WTC11 (cell line): Measurements from ENCODE around the gene MUC2. TPM values are rescaled to one million over a fixed set of nuclear protein-coding genes. Genes with fewer than 3 reads are reported as not detected.

ENCODE experiments used
- ATAC-seq: fragments of 200-7000 bp; cut with Tn5 transposase; 2 replicates; pipeline ENCODE4 v1.10.0; 2021; ENCODE audit warnings: mild to moderate bottlenecking, moderate library complexity
- CTCF ChIA-PET: fragments of 300-600 bp; sonication (Branson Sonifier 250); formaldehyde crosslinking; loops from one replicate; lab custom pipeline; 2021; ENCODE audit warnings: antibody characterized with exemption; lab: Charles Lee
- POLR2A ChIA-PET: fragments of 350-600 bp; sonication (Branson Sonifier 250); formaldehyde crosslinking; loops from one replicate; lab custom pipeline; 2021; ENCODE audit warnings: antibody characterized with exemption; lab: Charles Lee
- DNase-seq: peaks from one replicate; pipeline ENCODE4 v3.0.0; 2021; ENCODE audit warnings: low spot score
- H3K27ac Mint-ChIP-seq: 2 replicates; pipeline ENCODE4 v1.8.0; 2021; ENCODE audit warnings: mixed read lengths
- H3K27me3 Mint-ChIP-seq: 2 replicates; pipeline ENCODE4 v1.8.0; 2021; ENCODE audit warnings: low read depth, mild to moderate bottlenecking, moderate library complexity, mixed read lengths
- H3K36me3 Mint-ChIP-seq: 2 replicates; pipeline ENCODE4 v1.8.0; 2021; ENCODE audit warnings: mixed read lengths
- H3K4me1 Mint-ChIP-seq: 2 replicates; pipeline ENCODE4 v1.8.0; 2022; ENCODE audit warnings: mixed read lengths
- H3K4me3 Mint-ChIP-seq: 2 replicates; pipeline ENCODE4 v1.8.0; 2021; ENCODE audit warnings: mild to moderate bottlenecking, moderate library complexity, mixed read lengths
- H3K9me3 Mint-ChIP-seq: 2 replicates; pipeline ENCODE4 v1.8.0; 2021; ENCODE audit warnings: mixed read lengths
- CBFB ChIP-seq: sonication (generic); formaldehyde crosslinking; IDR thresholded peaks from 2 replicates; pipeline ENCODE4 v1.8.1; 2022; ENCODE audit warnings: mild to moderate bottlenecking, low read depth, missing genetic modification reagents
- E2F4 ChIP-seq: sonication (generic); formaldehyde crosslinking; IDR thresholded peaks from 2 replicates; pipeline ENCODE4 v1.8.1; 2022; ENCODE audit warnings: low read depth, mild to moderate bottlenecking, moderate library complexity, missing genetic modification reagents, borderline replicate concordance
- EMX1 ChIP-seq: fragments of 250-450 bp; sonication (Bioruptor Pico); IDR thresholded peaks from 2 replicates; pipeline ENCODE4 v1.8.0; 2021; ENCODE audit warnings: mild to moderate bottlenecking
- JAZF1 ChIP-seq: fragments of 250-450 bp; sonication (Bioruptor Pico); IDR thresholded peaks from 2 replicates; pipeline ENCODE4 v1.9.0; 2021; ENCODE audit warnings: moderate library complexity, mild to moderate bottlenecking, inconsistent platforms
- KAT7 ChIP-seq: sonication (generic); formaldehyde crosslinking; IDR thresholded peaks from 2 replicates; pipeline ENCODE4 v1.8.1; 2023; ENCODE audit warnings: missing genetic modification reagents, mild to moderate bottlenecking, borderline replicate concordance
- MLX ChIP-seq: sonication (generic); formaldehyde crosslinking; IDR thresholded peaks from 2 replicates; pipeline ENCODE4 v1.8.1; 2023; ENCODE audit warnings: mild to moderate bottlenecking, missing genetic modification reagents, moderate library complexity
- MXD4 ChIP-seq: fragments of 250-450 bp; sonication (Bioruptor Pico); IDR thresholded peaks from 2 replicates; pipeline ENCODE4 v1.8.0; 2021; ENCODE audit warnings: mild to moderate bottlenecking, moderate library complexity, borderline replicate concordance
- NFE2L1 ChIP-seq: sonication (generic); formaldehyde crosslinking; IDR thresholded peaks from 2 replicates; pipeline ENCODE4 v1.8.1; 2023; ENCODE audit warnings: missing genetic modification reagents
- NR1H2 ChIP-seq: sonication (generic); formaldehyde crosslinking; IDR thresholded peaks from 2 replicates; pipeline ENCODE4 v1.9.0; 2021; ENCODE audit warnings: mild to moderate bottlenecking, moderate library complexity, missing genetic modification reagents
- NR2C2 ChIP-seq: sonication (generic); formaldehyde crosslinking; IDR thresholded peaks from 2 replicates; pipeline ENCODE4 v1.8.0; 2022; ENCODE audit warnings: mild to moderate bottlenecking, missing genetic modification reagents
- NR3C1 ChIP-seq: sonication (generic); formaldehyde crosslinking; conservative IDR thresholded peaks from 2 replicates; pipeline ENCODE4 v1.8.1; 2023; ENCODE audit warnings: low read depth, mild to moderate bottlenecking, missing genetic modification reagents
- OVOL2 ChIP-seq: fragments of 250-450 bp; sonication (Bioruptor Pico); IDR thresholded peaks from 2 replicates; pipeline ENCODE4 v1.9.0; 2021; ENCODE audit warnings: mild to moderate bottlenecking, borderline replicate concordance
- SMAD4 ChIP-seq: sonication (generic); formaldehyde crosslinking; IDR thresholded peaks from 2 replicates; pipeline ENCODE4 v1.8.0; 2022; ENCODE audit warnings: mild to moderate bottlenecking, missing genetic modification reagents
- TCF7 ChIP-seq: sonication (generic); formaldehyde crosslinking; IDR thresholded peaks from 2 replicates; pipeline ENCODE4 v1.8.0; 2022; ENCODE audit warnings: mild to moderate bottlenecking, low read depth, missing genetic modification reagents, moderate library complexity
- USF1 ChIP-seq: sonication (generic); formaldehyde crosslinking; IDR thresholded peaks from 2 replicates; pipeline ENCODE4 v1.8.0; 2022; ENCODE audit warnings: mild to moderate bottlenecking, missing genetic modification reagents
- ZBTB43 ChIP-seq: sonication (generic); formaldehyde crosslinking; IDR thresholded peaks from 2 replicates; pipeline ENCODE4 v1.8.1; 2023; ENCODE audit warnings: mild to moderate bottlenecking, missing genetic modification reagents
- ZNF219 ChIP-seq: sonication (generic); formaldehyde crosslinking; IDR thresholded peaks from 2 replicates; pipeline ENCODE4 v1.8.0; 2023; ENCODE audit warnings: missing genetic modification reagents, mild to moderate bottlenecking, borderline replicate concordance
- ZNF232 ChIP-seq: sonication (generic); formaldehyde crosslinking; IDR thresholded peaks from 2 replicates; pipeline ENCODE4 v1.8.0; 2022; ENCODE audit warnings: mild to moderate bottlenecking, missing genetic modification reagents
- ZNF317 ChIP-seq: sonication (generic); formaldehyde crosslinking; IDR thresholded peaks from 2 replicates; pipeline ENCODE4 v1.8.1; 2023; ENCODE audit warnings: low read depth, mild to moderate bottlenecking, moderate library complexity, missing genetic modification reagents, borderline replicate concordance
- total RNA-seq: library from RNA; stranded (reverse); gene quantifications from 3 replicates; pipeline ENCODE4 v1.2.3, GENCODE V29; 2021
- TF ChIP-seq, protein P1 (sequence below): sonication (generic); formaldehyde crosslinking; IDR thresholded peaks from 2 replicates; pipeline ENCODE4 v1.8.0; 2022; ENCODE audit warnings: mild to moderate bottlenecking, missing genetic modification reagents
- TF ChIP-seq, protein P2 (sequence below): sonication (generic); formaldehyde crosslinking; IDR thresholded peaks from 2 replicates; pipeline ENCODE4 v1.8.0; 2023; ENCODE audit warnings: missing genetic modification reagents, mild to moderate bottlenecking, borderline replicate concordance
- TF ChIP-seq, protein P3 (sequence below): fragments of 250-450 bp; sonication (Bioruptor Pico); conservative IDR thresholded peaks from 2 replicates; pipeline ENCODE4 v1.9.0; 2021; ENCODE audit warnings: mild to moderate bottlenecking

MUC2 gene
- total RNA-seq, 1 experiment from 2014 or later: 0.22 TPM

DNA sequence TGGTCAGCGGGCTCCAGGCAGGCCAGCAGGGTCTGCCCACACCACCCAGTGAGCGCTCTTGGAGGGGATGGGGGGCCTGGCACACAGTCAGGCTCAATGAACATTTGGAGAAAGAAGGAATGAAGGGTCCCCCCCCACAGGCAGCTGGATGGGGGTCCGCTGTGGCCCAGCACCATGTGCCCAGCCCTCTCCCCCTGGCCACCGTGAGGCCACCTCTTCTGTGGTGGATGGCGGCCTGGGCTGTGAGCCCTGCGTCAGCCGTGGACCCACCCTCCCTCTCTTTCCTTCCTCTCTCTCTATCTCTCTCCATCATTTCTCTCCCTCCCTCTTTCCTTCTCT is 48.0 kb downstream of the MUC2 start:
- Mint-ChIP-seq H3K4me3 (no peak overlapping the region), H3K36me3 (no peaks in the 10 kb centered on the region), H3K4me1 (no peaks in the 10 kb centered on the region), H3K9me3 (peaks cover 16% of the 10 kb centered on the region), H3K27ac (no peak overlapping the region), H3K27me3 (peaks cover 5% of the 10 kb centered on the region)
- ChIA-PET CTCF (no interaction called here), POLR2A (no interaction called here)
- no peak for DNase-seq
- TF ChIP-seq CBFB (CRISPR knock-in tag): no peak
- TF ChIP-seq NFE2L1 (CRISPR knock-in tag): no peak
- no peak for TF ChIP-seq NR1H2 (CRISPR knock-in tag)
- TF ChIP-seq, protein P1, sequence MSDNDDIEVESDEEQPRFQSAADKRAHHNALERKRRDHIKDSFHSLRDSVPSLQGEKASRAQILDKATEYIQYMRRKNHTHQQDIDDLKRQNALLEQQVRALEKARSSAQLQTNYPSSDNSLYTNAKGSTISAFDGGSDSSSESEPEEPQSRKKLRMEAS: no peak
- no peak for ATAC-seq

DNA sequence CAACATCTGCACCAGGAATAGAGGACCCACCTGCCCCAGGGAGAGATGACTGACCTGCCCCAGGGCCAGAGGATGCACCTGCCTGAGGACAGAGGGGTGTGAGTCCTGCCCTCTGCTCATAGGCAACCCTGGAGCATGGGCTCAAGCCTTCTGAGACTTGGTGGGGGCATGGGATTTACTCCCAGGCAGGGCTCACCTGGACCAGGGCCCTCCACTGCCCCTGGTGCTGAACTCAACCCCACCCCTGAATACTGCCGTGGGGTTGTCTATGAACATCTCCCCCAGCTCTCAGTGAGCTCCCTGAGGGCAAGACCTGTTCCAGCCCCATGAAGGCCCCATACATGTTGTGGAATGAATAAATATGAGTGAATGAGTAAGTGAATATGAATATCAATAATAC is 49.3 kb downstream of the MUC2 start:
- CTCF ChIA-PET: no interaction called here
- H3K27ac Mint-ChIP-seq: no peak overlapping the region
- H3K36me3 Mint-ChIP-seq: no peaks in the 10 kb centered on the region
- H3K9me3 Mint-ChIP-seq: peaks cover 16% of the 10 kb centered on the region
- TF ChIP-seq, protein P2, sequence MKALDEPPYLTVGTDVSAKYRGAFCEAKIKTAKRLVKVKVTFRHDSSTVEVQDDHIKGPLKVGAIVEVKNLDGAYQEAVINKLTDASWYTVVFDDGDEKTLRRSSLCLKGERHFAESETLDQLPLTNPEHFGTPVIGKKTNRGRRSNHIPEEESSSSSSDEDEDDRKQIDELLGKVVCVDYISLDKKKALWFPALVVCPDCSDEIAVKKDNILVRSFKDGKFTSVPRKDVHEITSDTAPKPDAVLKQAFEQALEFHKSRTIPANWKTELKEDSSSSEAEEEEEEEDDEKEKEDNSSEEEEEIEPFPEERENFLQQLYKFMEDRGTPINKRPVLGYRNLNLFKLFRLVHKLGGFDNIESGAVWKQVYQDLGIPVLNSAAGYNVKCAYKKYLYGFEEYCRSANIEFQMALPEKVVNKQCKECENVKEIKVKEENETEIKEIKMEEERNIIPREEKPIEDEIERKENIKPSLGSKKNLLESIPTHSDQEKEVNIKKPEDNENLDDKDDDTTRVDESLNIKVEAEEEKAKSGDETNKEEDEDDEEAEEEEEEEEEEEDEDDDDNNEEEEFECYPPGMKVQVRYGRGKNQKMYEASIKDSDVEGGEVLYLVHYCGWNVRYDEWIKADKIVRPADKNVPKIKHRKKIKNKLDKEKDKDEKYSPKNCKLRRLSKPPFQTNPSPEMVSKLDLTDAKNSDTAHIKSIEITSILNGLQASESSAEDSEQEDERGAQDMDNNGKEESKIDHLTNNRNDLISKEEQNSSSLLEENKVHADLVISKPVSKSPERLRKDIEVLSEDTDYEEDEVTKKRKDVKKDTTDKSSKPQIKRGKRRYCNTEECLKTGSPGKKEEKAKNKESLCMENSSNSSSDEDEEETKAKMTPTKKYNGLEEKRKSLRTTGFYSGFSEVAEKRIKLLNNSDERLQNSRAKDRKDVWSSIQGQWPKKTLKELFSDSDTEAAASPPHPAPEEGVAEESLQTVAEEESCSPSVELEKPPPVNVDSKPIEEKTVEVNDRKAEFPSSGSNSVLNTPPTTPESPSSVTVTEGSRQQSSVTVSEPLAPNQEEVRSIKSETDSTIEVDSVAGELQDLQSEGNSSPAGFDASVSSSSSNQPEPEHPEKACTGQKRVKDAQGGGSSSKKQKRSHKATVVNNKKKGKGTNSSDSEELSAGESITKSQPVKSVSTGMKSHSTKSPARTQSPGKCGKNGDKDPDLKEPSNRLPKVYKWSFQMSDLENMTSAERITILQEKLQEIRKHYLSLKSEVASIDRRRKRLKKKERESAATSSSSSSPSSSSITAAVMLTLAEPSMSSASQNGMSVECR (CRISPR knock-in tag): no peak
- no peak for TF ChIP-seq EMX1 (CRISPR knock-in tag)
- no peak for TF ChIP-seq MXD4 (CRISPR knock-in tag)
- no peak for TF ChIP-seq USF1
- TF ChIP-seq E2F4 (CRISPR knock-in tag): no peak
- TF ChIP-seq ZBTB43 (CRISPR knock-in tag): no peak
- no peak for TF ChIP-seq ZNF232
- TF ChIP-seq, protein P3, sequence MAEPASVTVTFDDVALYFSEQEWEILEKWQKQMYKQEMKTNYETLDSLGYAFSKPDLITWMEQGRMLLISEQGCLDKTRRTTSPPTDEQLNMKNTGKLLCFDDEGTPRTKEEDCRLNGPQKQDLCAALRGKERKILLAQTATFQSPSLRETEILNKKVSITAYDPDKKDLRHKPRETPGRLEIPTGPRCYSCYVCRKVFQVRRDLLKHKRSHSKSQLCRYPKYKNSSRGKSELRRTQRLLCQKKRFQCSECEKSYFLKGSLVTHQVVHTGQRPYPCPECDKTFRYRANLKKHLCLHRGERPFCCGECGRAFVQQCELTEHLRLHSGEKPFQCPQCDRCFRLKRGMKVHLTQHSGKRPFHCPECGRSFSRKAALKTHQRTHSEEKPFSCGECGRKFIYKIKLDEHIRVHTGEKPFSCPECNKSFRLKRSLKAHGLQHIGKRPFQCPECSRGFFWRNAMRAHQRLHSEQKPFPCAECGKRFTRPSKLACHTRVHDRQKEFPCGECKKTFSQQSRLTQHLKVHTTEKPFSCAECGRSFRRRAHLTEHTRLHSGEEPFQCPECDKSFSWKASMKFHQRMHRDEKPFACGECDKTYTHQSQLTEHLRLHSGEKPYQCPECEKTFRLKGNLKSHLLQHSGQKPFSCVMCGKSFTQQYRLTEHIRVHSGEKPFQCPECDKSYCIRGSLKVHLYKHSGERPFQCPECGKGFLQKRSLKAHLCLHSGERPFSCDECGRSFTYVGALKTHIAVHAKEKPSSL (CRISPR knock-in tag): no peak
- TF ChIP-seq SMAD4 (CRISPR knock-in tag): no peak
- no peak for TF ChIP-seq KAT7
- no peak for TF ChIP-seq ZNF219
- no peak for TF ChIP-seq MLX (CRISPR knock-in tag)
- TF ChIP-seq NR3C1 (CRISPR knock-in tag): no peak
- TF ChIP-seq TCF7: no peak
- no peak for TF ChIP-seq OVOL2 (CRISPR knock-in tag)
- no peak for TF ChIP-seq NR2C2 (CRISPR knock-in tag)
- no peak for TF ChIP-seq ZNF317 (CRISPR knock-in tag)
- TF ChIP-seq JAZF1 (CRISPR knock-in tag): no peak
- ATAC-seq (no peak), DNase-seq (no peak)
- peaks cover 5% of the 10 kb centered on the region for H3K27me3 Mint-ChIP-seq
- POLR2A ChIA-PET: interaction anchor here (0.6 kb wide), 1 partner anchor 688 kb away, joined by 3 read pairs; no protein-coding TSS in a partner anchor
- no peaks in the 10 kb centered on the region for H3K4me1 Mint-ChIP-seq
- H3K4me3 Mint-ChIP-seq: no peak overlapping the region
